GM21723 (cell line): ENCODE measurements around the gene BBLN.
A peak's percentile ranks its signal among the peaks of the same experiment; 100 is the strongest.

Experiments used
- ATAC-seq: cut with Tn5 transposase; IDR thresholded peaks from one replicate; pipeline ENCODE4 v1.9.1; 2021; ENCODE audit warnings: mild to moderate bottlenecking, moderate library complexity; ENCODE audit not compliant: unreplicated experiment

The BBLN gene

GRCh38 chr9:128188209-128188608, 28.1 kb downstream of the BBLN start:
- no peak for ATAC-seq

GRCh38 chr9:128190013-128190412, 29.9 kb downstream of the BBLN start:
- ATAC-seq = no peak

GRCh38 chr9:128190516-128191405, 30.7 kb downstream of the BBLN start:
- ATAC-seq = peak; percentile 26

- peak; percentile 75 for ATAC-seq
These were observed 31.5 kb downstream of the BBLN start, which contains the start of gene CIZ1 for GRCh38 chr9:128191406-128192046. TSS of gene CIZ1 (minus strand) at chr9:128191572. CDS start at chr9:128190857, 715 bp downstream.

- ATAC-seq = no peak
These were observed 32.7 kb downstream of the BBLN start for GRCh38 chr9:128192601-128193371.

- no peak for ATAC-seq
These were observed 33.5 kb downstream of the BBLN start for GRCh38 chr9:128193469-128194096.

GRCh38 chr9:128201441-128202369, 41.6 kb downstream of the BBLN start:
- ATAC-seq = no peak

- ATAC-seq = no peak
These were observed 42.6 kb downstream of the BBLN start for GRCh38 chr9:128202648-128203023.

GRCh38 chr9:128203024-128203706, 43.1 kb downstream of the BBLN start, which contains the start of gene DNM1:
TSS of gene DNM1 (plus strand) at chr9:128203379. CDS start at chr9:128203471, 92 bp downstream.
- peak; percentile 76 for ATAC-seq

GRCh38 chr9:128203707-128204551, 43.9 kb downstream of the BBLN start:
- no peak for ATAC-seq

GRCh38 chr9:128204858-128205257, 44.8 kb downstream of the BBLN start:
- no peak for ATAC-seq

- ATAC-seq = no peak
These were observed 45.4 kb downstream of the BBLN start for GRCh38 chr9:128205296-128205944.

- no peak for ATAC-seq
These were observed 46.4 kb downstream of the BBLN start for GRCh38 chr9:128206484-128206883.

- ATAC-seq = no peak
These were observed 47.1 kb downstream of the BBLN start for GRCh38 chr9:128206916-128207910.

GRCh38 chr9:128208386-128208785, 48.3 kb downstream of the BBLN start:
- ATAC-seq = no peak

GRCh38 chr9:128208946-128209669, 49.0 kb downstream of the BBLN start:
- ATAC-seq = no peak
